ENCODE data around the gene PDGFD.

The PDGFD gene

DNA sequence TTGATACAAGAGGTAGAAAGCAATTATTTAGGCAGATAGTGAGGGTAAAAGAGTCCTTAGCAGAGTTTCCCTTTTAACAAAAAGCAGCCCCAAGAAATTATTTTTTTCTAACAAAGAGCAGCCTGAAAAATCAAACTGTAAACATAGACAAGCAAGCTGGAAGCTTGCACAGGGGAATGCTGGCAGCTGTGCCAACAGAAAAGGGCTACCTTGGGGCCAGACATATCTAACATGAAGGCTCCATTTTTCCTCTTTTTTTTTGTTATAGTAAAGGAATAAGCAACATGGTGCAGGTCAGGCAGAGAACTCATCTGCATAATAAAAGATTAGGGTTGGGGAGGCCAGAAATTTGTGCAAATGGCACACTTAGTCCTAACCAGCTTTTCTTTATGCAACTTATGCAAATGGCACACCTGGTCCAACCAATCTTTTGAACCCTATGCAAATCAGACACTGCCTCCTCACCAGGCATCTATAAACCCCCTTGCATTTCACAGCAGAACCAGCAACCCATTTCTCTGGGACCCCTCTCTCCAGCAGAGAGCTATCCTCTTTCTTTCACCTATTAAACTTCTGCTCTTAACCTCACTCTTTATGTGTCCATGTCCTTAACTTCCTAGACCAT is 41.8 kb downstream of the PDGFD start:
- no peaks in the 10 kb centered on the region for H3K4me1 Mint-ChIP-seq
- ATAC-seq (no peak), DNase-seq (no peak)
- no peaks in the 10 kb centered on the region for H3K27me3 Mint-ChIP-seq
- H3K9me3 Mint-ChIP-seq = peaks cover 0 to 7% of the 10 kb centered on the region in 2 donors
- no peak overlapping the region for H3K27ac Mint-ChIP-seq
- H3K4me3 Mint-ChIP-seq = no peak overlapping the region

DNA sequence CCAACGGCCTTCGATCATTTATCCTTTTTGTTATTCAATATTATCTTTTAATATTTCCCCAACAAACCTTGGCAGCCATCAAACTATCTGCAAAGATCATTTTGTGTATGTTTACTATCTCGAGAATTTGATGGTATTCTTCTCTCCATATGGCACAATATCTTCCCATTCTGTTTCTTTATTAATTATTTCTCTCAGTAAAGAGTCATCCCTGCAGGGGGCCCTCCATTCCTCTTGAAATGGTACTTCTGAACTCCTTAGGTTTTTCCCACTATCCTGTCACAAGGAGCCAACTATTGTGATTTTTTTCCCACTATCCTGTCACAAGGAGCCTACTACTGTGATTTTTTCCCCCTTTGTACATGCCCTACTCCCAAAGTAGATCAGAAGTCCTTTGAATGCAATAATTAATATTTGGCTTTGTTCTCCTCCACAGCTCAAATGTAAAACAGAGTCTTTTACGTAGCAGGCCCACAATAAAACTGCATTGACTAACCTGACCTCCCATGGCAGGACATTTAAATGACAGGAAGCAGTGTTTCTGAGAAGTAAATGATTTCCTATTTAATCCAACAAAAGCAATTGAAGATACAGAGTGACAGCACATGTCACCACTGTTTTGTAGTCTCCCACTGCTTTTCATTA is 43.3 kb downstream of the PDGFD start:
- DNase-seq (no peak), ATAC-seq (no peak)
- Mint-ChIP-seq H3K9me3 (peaks cover 0 to 20% of the 10 kb centered on the region in 2 donors), H3K27ac (no peak overlapping the region), H3K27me3 (no peaks in the 10 kb centered on the region), H3K4me3 (no peak overlapping the region), H3K4me1 (no peaks in the 10 kb centered on the region)

DNA sequence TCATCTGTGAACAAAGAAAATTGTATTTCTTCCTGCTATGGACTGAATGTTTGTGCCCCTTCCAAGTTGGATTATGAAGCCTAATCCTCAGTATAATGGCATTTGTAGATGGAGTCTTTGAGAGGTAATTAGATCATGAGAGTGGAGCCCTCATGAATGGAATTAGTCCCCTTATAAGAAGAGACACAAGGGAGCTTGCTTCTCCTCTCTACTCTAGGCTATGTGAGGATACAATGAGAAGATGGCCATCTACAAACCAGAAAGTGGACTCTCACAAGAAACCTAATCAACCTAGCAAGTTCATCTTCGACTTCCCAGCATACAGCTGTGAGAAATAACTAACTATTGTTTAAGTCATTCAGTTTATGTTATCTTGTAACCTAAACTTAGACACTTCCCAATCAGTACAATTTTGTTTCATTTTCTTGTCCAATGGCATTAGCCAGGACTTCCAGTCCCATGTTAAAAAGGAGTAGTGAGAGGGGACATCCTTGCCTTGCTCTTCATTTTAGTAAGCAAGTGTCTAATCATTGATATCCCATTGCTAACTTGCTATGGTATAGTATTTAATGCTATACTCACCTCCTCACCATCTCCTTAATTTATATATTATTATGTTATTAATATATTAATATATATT is 45.7 kb downstream of the PDGFD start:
- ATAC-seq (peak; percentile 59), DNase-seq (no peak)
- Mint-ChIP-seq H3K27me3 (no peaks in the 10 kb centered on the region), H3K4me1 (no peaks in the 10 kb centered on the region), H3K4me3 (no peak overlapping the region), H3K9me3 (peaks cover 0 to 21% of the 10 kb centered on the region in 2 donors), H3K27ac (no peak overlapping the region)

DNA sequence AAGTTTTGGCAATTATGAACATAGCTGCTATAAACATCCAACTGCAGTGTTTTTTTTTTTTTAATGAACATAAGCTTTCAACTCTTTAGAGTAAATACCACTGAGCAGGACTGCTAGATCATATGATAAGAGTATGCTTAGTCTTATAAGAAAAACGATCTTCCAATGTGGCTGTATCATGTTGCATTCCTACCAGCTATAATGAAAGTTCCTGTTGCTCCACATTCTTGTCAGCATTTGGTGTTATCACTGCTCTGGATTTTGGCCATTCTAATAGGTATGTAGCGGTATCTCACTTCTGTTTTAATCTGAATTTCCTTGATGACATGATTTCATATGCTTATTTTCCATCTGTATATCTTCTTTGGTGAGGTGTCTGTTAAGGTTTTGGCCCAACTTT is 50.4 kb downstream of the PDGFD start:
- H3K27me3 Mint-ChIP-seq = no peaks in the 10 kb centered on the region
- no peak for ATAC-seq
- H3K4me1 Mint-ChIP-seq = no peaks in the 10 kb centered on the region

DNA sequence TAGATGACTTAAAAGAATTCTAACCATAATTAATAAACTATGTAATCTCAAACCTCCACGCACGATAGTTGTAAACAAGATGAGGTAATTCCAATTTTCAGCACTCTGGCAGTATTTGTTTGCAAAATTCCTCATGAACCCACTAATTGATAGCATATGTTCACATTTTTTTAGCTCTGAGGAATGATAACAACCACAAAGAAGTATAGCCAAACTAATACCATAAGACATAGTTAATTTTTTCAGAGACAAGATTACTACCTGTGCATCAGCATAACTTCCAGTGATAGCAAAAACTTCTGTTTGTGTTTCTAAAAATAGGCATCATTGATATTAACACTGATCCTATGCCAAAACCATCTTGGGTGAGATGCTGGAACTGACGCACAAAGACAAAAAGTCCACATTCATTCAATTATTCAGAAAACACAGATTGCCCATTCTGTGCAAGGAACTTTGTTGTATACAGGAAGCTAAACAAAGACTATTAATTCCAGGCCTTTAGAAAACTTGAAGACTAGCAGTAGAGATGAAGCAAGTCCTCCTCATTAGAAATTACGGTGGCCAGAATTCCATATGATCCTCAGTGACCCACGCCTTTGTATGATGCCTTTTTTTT is 57.7 kb downstream of the PDGFD start:
- Mint-ChIP-seq H3K27ac (no peak overlapping the region), H3K4me3 (no peak overlapping the region), H3K4me1 (no peaks in the 10 kb centered on the region), H3K9me3 (no peaks in the 10 kb centered on the region), H3K27me3 (no peaks in the 10 kb centered on the region)
- no peak for ATAC-seq
- DNase-seq = no peak

More for the DNA sequence above, 50.4 kb downstream of the PDGFD start:
- peaks cover 0 to 21% of the 10 kb centered on the region in 2 donors for H3K9me3 Mint-ChIP-seq
- no peak for DNase-seq
- H3K27ac Mint-ChIP-seq = no peak overlapping the region
- H3K4me3 Mint-ChIP-seq = no peak overlapping the region

DNA sequence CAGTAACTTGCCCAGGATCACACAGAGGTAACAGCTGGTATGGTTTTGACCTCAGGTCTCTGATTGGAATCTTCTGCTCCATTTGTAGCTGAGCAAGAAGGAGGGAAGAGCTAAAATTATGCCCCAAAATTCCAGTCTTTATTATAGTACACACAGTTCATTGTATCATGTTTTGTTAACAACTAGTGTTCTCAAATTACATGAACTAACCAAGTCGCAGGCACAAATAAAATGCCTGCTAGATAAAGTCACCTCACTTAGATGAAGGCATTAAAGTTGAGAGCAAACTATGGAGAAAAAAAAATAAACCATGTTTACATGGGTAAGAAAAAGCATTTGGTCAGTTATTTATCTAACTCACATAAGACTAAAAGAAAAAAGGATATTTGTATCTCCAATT is 58.8 kb downstream of the PDGFD start:
- H3K4me3 Mint-ChIP-seq = no peak overlapping the region
- no peaks in the 10 kb centered on the region for H3K9me3 Mint-ChIP-seq
- ATAC-seq = no peak
- no peak for DNase-seq
- no peaks in the 10 kb centered on the region for H3K27me3 Mint-ChIP-seq
- no peaks in the 10 kb centered on the region for H3K4me1 Mint-ChIP-seq
- no peak overlapping the region for H3K27ac Mint-ChIP-seq

DNA sequence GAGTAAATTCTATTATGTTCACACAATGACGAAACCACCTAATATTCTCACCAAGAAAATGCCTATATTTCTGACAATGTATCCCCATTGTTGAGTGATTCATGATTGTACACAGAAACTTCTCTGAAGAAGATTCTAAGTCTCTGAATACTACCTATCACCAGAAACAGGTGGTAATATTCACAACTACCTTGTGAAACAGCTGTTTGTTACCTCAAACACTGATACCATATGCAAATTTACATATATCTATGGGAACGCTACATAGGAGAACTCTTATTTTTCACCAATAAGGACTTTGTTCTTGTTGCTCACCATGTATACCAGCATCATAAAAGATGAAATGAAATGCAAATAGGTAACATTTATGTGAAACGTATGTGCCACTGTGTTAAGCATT is 59.3 kb downstream of the PDGFD start:
- Mint-ChIP-seq H3K4me3 (no peak overlapping the region), H3K9me3 (no peaks in the 10 kb centered on the region), H3K4me1 (no peaks in the 10 kb centered on the region), H3K27ac (no peak overlapping the region), H3K27me3 (no peaks in the 10 kb centered on the region)
- DNase-seq = no peak
- ATAC-seq = no peak

DNA sequence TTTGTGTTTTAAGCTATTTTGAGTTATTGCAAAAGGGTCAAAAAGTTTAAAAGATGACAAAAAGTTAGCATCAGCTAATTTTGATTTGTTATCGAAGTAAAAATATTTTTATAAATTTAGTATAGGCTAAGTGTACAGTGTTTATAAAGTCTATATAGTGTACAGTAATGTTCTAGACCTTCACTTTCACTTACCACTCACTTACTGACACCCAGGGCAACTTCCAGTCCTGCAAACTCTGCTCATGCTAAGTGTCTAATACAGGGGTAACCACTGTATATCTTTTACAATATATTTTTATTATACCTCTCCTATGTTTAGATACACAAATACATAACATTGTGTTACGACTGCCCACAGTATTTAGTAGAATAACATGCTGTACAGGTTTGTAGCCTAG is 59.7 kb downstream of the PDGFD start:
- ATAC-seq = no peak
- no peak overlapping the region for H3K27ac Mint-ChIP-seq
- no peaks in the 10 kb centered on the region for H3K4me1 Mint-ChIP-seq
- no peak overlapping the region for H3K4me3 Mint-ChIP-seq
- H3K9me3 Mint-ChIP-seq = no peaks in the 10 kb centered on the region
- no peaks in the 10 kb centered on the region for H3K27me3 Mint-ChIP-seq
- no peak for DNase-seq

DNA sequence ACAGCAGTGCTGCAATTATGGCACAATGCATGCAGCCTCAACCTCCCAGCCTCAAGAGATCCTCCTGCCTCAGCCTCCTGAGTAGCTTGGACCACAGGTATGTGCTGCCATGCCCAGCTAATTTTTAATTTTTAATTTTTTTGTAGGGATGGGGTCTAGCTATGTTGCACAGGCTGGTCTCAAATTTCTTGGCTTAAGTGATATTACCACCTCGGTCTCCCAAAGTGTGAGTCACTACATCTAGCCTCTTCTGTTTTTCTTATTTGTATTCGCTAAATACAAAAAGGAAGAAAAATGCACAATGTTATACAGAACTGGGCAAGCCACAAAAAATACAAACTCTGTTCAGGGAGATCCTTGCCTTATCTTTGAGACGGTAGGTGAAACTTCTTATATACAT is 65.4 kb downstream of the PDGFD start:
- DNase-seq (no peak), ATAC-seq (no peak)
- Mint-ChIP-seq H3K9me3 (no peaks in the 10 kb centered on the region), H3K4me3 (no peak overlapping the region), H3K27me3 (no peaks in the 10 kb centered on the region), H3K4me1 (no peaks in the 10 kb centered on the region), H3K27ac (no peak overlapping the region)

DNA sequence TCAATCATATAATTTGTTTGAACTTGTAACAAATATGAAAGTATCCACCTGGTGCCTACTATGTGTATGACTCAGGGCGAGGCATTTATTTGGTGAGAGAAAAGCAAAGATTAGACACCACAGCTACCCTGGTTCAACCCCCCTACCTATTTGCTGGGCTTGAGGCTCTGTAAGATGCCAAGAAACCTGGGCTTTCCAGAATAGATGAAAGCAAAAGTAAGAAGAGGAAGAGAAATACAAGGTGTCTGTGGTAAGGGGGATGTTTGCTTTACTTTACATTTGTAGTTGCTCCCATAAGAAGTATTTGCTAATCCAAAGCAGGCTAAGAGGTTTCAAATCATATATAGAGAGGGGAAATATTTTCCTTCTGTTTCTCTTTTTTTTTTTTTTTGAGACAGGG is 65.8 kb downstream of the PDGFD start:
- Mint-ChIP-seq H3K27ac (no peak overlapping the region), H3K4me3 (no peak overlapping the region), H3K27me3 (no peaks in the 10 kb centered on the region), H3K9me3 (no peaks in the 10 kb centered on the region), H3K4me1 (no peaks in the 10 kb centered on the region)
- ATAC-seq (no peak), DNase-seq (no peak)

DNA sequence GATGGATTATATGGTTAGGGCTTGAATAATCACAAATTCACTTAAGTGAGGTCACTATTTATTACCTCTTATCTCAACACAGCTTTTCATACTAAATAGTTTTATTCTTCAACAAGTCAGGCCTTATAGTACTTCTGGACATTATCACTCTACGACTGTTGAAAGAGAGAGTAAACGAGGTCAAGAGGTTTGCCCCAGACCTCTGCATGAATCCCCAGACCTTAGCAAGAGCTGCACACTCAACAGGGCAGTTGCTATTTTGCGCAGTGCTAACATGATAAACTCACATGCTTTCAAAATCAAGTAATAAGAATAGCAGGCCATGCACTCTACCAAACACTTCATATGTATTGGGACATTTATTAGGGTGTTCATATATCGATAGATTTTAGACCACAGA is 67.0 kb downstream of the PDGFD start:
- no peaks in the 10 kb centered on the region for H3K4me1 Mint-ChIP-seq
- no peaks in the 10 kb centered on the region for H3K27me3 Mint-ChIP-seq
- no peak overlapping the region for H3K27ac Mint-ChIP-seq
- H3K4me3 Mint-ChIP-seq = no peak overlapping the region
- H3K9me3 Mint-ChIP-seq = no peaks in the 10 kb centered on the region
- DNase-seq = no peak
- ATAC-seq = no peak

DNA sequence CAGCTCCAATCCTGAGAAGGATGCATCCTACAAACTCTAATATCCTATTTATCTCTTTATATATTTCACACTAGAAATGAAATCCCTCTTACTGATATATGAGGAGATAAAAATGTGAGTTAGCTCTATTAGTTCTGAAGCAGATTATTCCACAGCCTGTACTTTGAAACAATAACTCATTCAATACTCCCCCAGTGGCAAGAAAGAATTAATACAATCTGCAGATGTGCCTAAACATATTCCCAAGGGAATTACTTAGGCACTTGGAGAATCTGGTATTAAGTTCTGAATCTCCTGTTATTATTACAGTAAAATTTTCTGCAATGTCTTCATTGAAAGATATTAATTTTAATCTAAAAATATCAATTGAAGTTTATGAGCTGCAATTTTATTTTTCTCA is 68.2 kb downstream of the PDGFD start:
- Mint-ChIP-seq H3K27me3 (no peaks in the 10 kb centered on the region), H3K9me3 (no peaks in the 10 kb centered on the region), H3K27ac (no peak overlapping the region), H3K4me1 (no peaks in the 10 kb centered on the region), H3K4me3 (no peak overlapping the region)
- ATAC-seq (no peak), DNase-seq (no peak)

DNA sequence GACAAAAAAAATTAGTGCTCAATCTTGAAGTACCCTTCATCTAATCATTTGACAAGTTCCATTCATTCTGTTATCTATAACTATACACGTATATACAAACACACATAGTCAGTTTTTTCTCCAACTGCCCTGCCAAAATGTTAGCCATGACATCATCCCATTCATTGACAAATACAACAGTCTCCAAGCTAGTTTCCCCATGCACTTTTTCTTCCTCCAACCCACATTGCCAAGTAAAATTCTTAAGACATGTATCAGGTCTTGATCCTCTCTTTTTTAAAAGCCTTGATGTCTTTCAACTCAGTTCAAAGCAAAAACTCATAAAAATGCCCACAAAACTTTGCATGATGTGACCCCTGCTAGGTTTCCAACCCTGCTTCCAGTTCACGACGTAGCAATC is 69.4 kb downstream of the PDGFD start:
- H3K27me3 Mint-ChIP-seq = no peaks in the 10 kb centered on the region
- no peak for DNase-seq
- H3K27ac Mint-ChIP-seq = no peak overlapping the region
- no peak for ATAC-seq
- no peak overlapping the region for H3K4me3 Mint-ChIP-seq
- no peaks in the 10 kb centered on the region for H3K4me1 Mint-ChIP-seq
- H3K9me3 Mint-ChIP-seq = no peaks in the 10 kb centered on the region

DNA sequence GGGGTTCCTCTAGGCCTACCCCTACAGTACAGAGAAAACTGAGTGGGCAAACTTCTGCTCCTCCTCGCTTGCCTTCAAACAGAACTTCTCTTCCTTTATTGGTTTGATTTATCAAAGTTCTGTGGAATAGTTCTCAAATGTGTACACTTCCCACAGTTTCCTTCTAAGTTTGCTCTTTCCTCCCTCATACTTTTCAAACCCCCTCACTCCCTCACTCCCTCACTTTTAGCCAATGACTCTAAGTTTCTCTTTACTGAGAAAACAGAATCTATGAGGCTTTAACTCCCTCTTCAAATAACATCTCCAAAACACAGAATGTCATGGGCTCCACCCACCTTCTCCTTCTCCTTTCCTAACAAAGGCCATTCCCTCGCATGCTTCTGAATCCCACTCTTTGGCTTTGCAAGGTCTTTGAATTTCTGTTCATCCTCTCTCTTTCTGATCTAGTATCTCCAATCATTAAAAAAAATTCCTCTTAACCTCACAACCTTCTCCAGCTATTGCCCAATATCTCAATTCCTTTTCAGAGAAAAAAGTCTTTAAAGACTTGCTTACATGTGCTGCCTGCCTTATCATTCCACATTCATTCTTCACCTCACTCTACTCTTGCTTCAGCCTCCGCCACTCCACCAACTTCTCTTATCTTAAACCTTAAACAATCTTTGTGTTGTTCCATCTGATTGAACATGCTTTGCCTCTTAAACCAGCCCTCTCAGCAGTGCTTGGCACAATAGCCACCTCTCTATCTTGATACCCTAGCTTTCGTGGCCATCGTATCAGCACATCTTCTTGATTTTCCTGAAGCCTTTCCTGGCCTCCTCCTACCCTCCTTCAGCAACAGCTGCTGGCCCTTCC is 70.3 kb downstream of the PDGFD start:
- Mint-ChIP-seq H3K27ac (peak overlapping the region in 1 of 2 donors; percentile 17), H3K4me3 (no peak overlapping the region), H3K27me3 (no peaks in the 10 kb centered on the region), H3K9me3 (no peaks in the 10 kb centered on the region), H3K4me1 (no peaks in the 10 kb centered on the region)
- ATAC-seq (no peak), DNase-seq (no peak)

DNA sequence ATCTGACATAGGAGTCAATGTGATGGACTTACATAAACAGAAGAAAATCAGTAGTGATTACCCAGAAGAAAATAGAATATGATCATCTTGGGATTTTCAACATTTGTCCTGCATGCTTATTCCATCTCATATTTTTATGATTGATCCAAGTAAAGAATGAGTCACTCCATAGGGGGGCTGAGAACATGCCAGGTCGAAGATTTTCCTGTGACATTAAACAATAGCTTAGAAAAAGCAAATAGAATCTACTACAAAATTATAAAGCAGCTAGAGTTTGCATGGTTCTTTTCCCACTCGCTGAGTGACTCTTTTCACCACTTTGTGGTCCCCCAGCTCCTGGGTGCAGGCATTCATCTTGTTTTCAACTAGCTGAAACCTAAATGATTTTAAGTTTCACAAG is 71.2 kb downstream of the PDGFD start:
- DNase-seq = no peak
- Mint-ChIP-seq H3K27me3 (no peaks in the 10 kb centered on the region), H3K4me1 (no peaks in the 10 kb centered on the region), H3K27ac (no peak overlapping the region), H3K9me3 (no peaks in the 10 kb centered on the region), H3K4me3 (no peak overlapping the region)
- ATAC-seq = no peak

Measured in stimulated activated naive CD8-positive, alpha-beta T cell treated with anti-CD3 and anti-CD28 coated beads, Interleukin-15, amount 100 ng/mL, for 72 hours (primary cell).